Liver (tissue), 9 donors: Measurements from ENCODE around the gene FOXB1. TPM values are rescaled to one million over a fixed set of nuclear protein-coding genes. Genes with fewer than 3 reads are reported as not detected.

Experiments
- DNase-seq: peaks from one replicate; pipeline ENCODE4 v3.0.0-alpha.2; 2017; ENCODE audit warnings: low spot score
- H3K27ac ChIP-seq, 2 donors: one replicate each; pipeline ENCODE4 v1.7.0; 2013; ENCODE audit warnings: inconsistent platforms in 2 of 2, low read length in 2 of 2, control low read depth in 1 of 2, low read depth in 1 of 2, mild to moderate bottlenecking in 1 of 2
- H3K27me3 ChIP-seq, 4 donors: one replicate each; pipeline versions ENCODE4 v1.6.1 to v1.7.0; 2013; ENCODE audit warnings: low read length in 3 of 4, inconsistent platforms in 1 of 4, mild to moderate bottlenecking in 1 of 4, moderate library complexity in 1 of 4; ENCODE audit not compliant: control insufficient read depth in 4 of 4, insufficient read depth in 4 of 4
- H3K36me3 ChIP-seq, 4 donors: one replicate each; pipeline versions ENCODE4 v1.6.1 to v1.7.0; 2013; ENCODE audit warnings: low read length in 3 of 4, mild to moderate bottlenecking in 3 of 4, low read depth in 1 of 4, moderate library complexity in 1 of 4; ENCODE audit not compliant: control insufficient read depth in 4 of 4, insufficient read depth in 3 of 4
- H3K4me1 ChIP-seq, 4 donors: one replicate each; pipeline versions ENCODE4 v1.6.1 to v1.7.0; 2013; ENCODE audit warnings: low read length in 3 of 4, mild to moderate bottlenecking in 3 of 4, moderate library complexity in 1 of 4; ENCODE audit not compliant: control insufficient read depth in 4 of 4, insufficient read depth in 4 of 4
- H3K4me3 ChIP-seq, 3 donors: one replicate each; pipeline versions ENCODE4 v1.6.1 to v1.7.0; 2013; ENCODE audit warnings: low read length in 3 of 3, control low read depth in 1 of 3, low read depth in 1 of 3, mild to moderate bottlenecking in 1 of 3
- H3K9ac ChIP-seq, 2 donors: one replicate each; pipeline ENCODE4 v1.7.0; 2013; ENCODE audit warnings: low read length in 2 of 2, mild to moderate bottlenecking in 2 of 2, moderate library complexity in 2 of 2, control low read depth in 1 of 2, low read depth in 1 of 2
- H3K9me3 ChIP-seq, 4 donors: one replicate each; pipeline versions ENCODE4 v1.6.1 to v1.7.0; 2013; ENCODE audit warnings: low read length in 3 of 4; ENCODE audit not compliant: control insufficient read depth in 4 of 4
- ATF3 ChIP-seq: IDR thresholded peaks from 2 replicates; pipeline ENCODE4 v1.6.1; 2016; ENCODE audit warnings: antibody characterized with exemption
- CTCF ChIP-seq: fragments of 150-350 bp; IDR thresholded peaks from 2 replicates; pipeline ENCODE4 v1.5.1; 2017; ENCODE audit warnings: improper control_type of control experiment, low read depth, low read length; ENCODE audit not compliant: missing input control
- FOXA1 ChIP-seq: IDR thresholded peaks from 2 replicates; pipeline ENCODE4 v1.6.1; 2016; ENCODE audit warnings: antibody characterized with exemption
- FOXA2 ChIP-seq: IDR thresholded peaks from 2 replicates; pipeline ENCODE4 v1.6.1; 2016; ENCODE audit warnings: antibody characterized with exemption
- HNF4A ChIP-seq, 2 donors: conservative IDR thresholded peaks; 2 replicates each; pipeline ENCODE4 v1.6.1; 2016; ENCODE audit warnings: antibody characterized with exemption in 2 of 2, mild to moderate bottlenecking in 2 of 2
- HNF4G ChIP-seq: IDR thresholded peaks from 2 replicates; pipeline ENCODE4 v1.6.1; 2016; ENCODE audit warnings: antibody characterized with exemption
- JUND ChIP-seq, 2 donors: IDR thresholded peaks; 2 replicates each; pipeline ENCODE4 v1.6.1; 2016; ENCODE audit warnings: antibody characterized with exemption in 2 of 2
- MAX ChIP-seq: IDR thresholded peaks from 2 replicates; pipeline ENCODE4 v1.6.1; 2016; ENCODE audit warnings: antibody characterized with exemption
- NR2F2 ChIP-seq: IDR thresholded peaks from 2 replicates; pipeline ENCODE4 v1.6.1; 2016; ENCODE audit warnings: antibody characterized with exemption
- RAD21 ChIP-seq, 2 donors: IDR thresholded peaks; 2 replicates each; pipeline ENCODE4 v1.6.1; 2016; ENCODE audit warnings: antibody characterized with exemption in 2 of 2, mild to moderate bottlenecking in 2 of 2
- REST ChIP-seq: IDR thresholded peaks from 2 replicates; pipeline ENCODE4 v1.6.1; 2016; ENCODE audit warnings: antibody characterized with exemption, mild to moderate bottlenecking
- RXRA ChIP-seq, 2 donors: IDR thresholded peaks; 2 replicates each; pipeline ENCODE4 v1.6.1; 2017 to 2018; ENCODE audit warnings: antibody characterized with exemption in 2 of 2, mild to moderate bottlenecking in 1 of 2
- SP1 ChIP-seq: IDR thresholded peaks from 2 replicates; pipeline ENCODE4 v1.6.1; 2018; ENCODE audit warnings: antibody characterized with exemption, mild to moderate bottlenecking
- TAF1 ChIP-seq: conservative IDR thresholded peaks from 2 replicates; pipeline ENCODE4 v1.6.1; 2016; ENCODE audit warnings: antibody characterized with exemption, mild to moderate bottlenecking
- ZBTB33 ChIP-seq: IDR thresholded peaks from 2 replicates; pipeline ENCODE4 v1.6.1; 2016; ENCODE audit warnings: antibody characterized with exemption
- WGBS: extraction: QIAGEN DNeasy Blood & Tissue Kit; methylation state at CpG from one replicate; pipeline ENCODE4 v1.1.7; 2013; 5-methylcytosine and 5-hydroxymethylcytosine counted together
- polyA plus RNA-seq, 2 donors: library from polyadenylated mRNA; stranded (reverse) in 1 of 2; unstranded in 1 of 2; fragments of 200-250 nt in 1 of 2; fragments of >200 nt in 1 of 2; fragmentation: Nextera tagmentation in 1 of 2; extraction: Ambion mirVana in 1 of 2; gene quantifications; one replicate each; pipeline versions ENCODE4 v1.2.1 to v1.2.3, GENCODE V29; 2013 to 2015
- total RNA-seq, 2 donors: library from RNA; depleted of rRNA; stranded (reverse); fragments of >200 nt; gene quantifications; one replicate each; pipeline ENCODE4 v1.2.3, GENCODE V29; 2014
- donor health status: healthy.
- donor health status: healthy.
- donor health status: healthy.
- donor health status: healthy.
- donor health status: healthy.

The FOXB1 gene
- total and polyA plus RNA-seq, 4 donors, result not detected

GRCh38 chr15:60022379-60022741 is 18.2 kb downstream of the FOXB1 start:
- peaks cover 2 to 5% (median 4%) of the 10 kb centered on the region in 4 donors for H3K9me3 ChIP-seq
- no peak for DNase-seq
- H3K9ac ChIP-seq, result no peak overlapping the region
- no peak for TF ChIP-seq HNF4G
- no peaks in the 10 kb centered on the region for H3K36me3 ChIP-seq
- H3K4me1 ChIP-seq, result no peaks in the 10 kb centered on the region
- H3K27me3 ChIP-seq, result no peaks in the 10 kb centered on the region
- no peak overlapping the region for H3K4me3 ChIP-seq
- 67% methylated on average over 3 of the region's 3 CpGs for WGBS
- H3K27ac ChIP-seq, result no peak overlapping the region

GRCh38 chr15:60026555-60026954 is 22.4 kb downstream of the FOXB1 start:
- H3K4me3 ChIP-seq, result no peak overlapping the region
- no peaks in the 10 kb centered on the region for H3K9me3 ChIP-seq
- WGBS, result 77% methylated on average over 2 of the region's 2 CpGs
- DNase-seq, result no peak
- no peak overlapping the region for H3K9ac ChIP-seq
- no peaks in the 10 kb centered on the region for H3K4me1 ChIP-seq
- no peaks in the 10 kb centered on the region for H3K36me3 ChIP-seq
- TF ChIP-seq CTCF, result no peak
- TF ChIP-seq RAD21 (IDR thresholded peaks at IDR 0.05), result no peak
- TF ChIP-seq REST, result no peak
- no peak for TF ChIP-seq ZBTB33
- TF ChIP-seq FOXA2, result no peak
- no peak for TF ChIP-seq FOXA1
- no peak for TF ChIP-seq SP1
- no peak for TF ChIP-seq TAF1
- TF ChIP-seq RXRA (IDR thresholded peaks at IDR 0.05), result no peak
- TF ChIP-seq HNF4G, result no peak
- no peak for TF ChIP-seq HNF4A (conservative IDR thresholded peaks at IDR 0.05)
- TF ChIP-seq JUND (IDR thresholded peaks at IDR 0.05), result no peak
- TF ChIP-seq NR2F2, result no peak
- TF ChIP-seq MAX, result no peak
- TF ChIP-seq ATF3, result no peak
- H3K27ac ChIP-seq, result no peak overlapping the region
- H3K27me3 ChIP-seq, result no peaks in the 10 kb centered on the region
